NCI-H2196 (cell line): ENCODE data around the gene CTXN1.
"Not testable (repeated sequence)": the region's sequence is repeated elsewhere in the genome, so short reads cannot be mapped to it uniquely, and the experiment has no call there.

Source experiments
- DNase-seq: peaks from one replicate; lab custom pipeline; 2025; ENCODE audit not compliant: unreplicated experiment; lab: John Stamatoyannopoulos, UW

CTXN1 gene

GRCh38 chr19:7947939-7948338 lies 22.0 kb upstream of the CTXN1 start:
- no peak for DNase-seq

- peak; percentile 92 for DNase-seq
Observed at GRCh38 chr19:7944177-7944761, 18.3 kb upstream of the CTXN1 start.

- peak; percentile 99 for DNase-seq
Observed at GRCh38 chr19:7943444-7944176, 17.7 kb upstream of the CTXN1 start, which contains the start of gene TIMM44. TIMM44 (minus strand) TSS chr19:7943666; CDS start chr19:7943651, 15 bp downstream.

- no peak for DNase-seq
Observed at GRCh38 chr19:7942981-7943443, 17.1 kb upstream of the CTXN1 start.

- no peak for DNase-seq
Observed at GRCh38 chr19:7941895-7942596, 16.1 kb upstream of the CTXN1 start.

GRCh38 chr19:7940841-7941240 lies 14.9 kb upstream of the CTXN1 start:
- DNase-seq, result no peak

GRCh38 chr19:7934766-7935165 lies 8.8 kb upstream of the CTXN1 start:
- DNase-seq, result no peak

- DNase-seq, result no peak
Observed at GRCh38 chr19:7933828-7934725, 8.1 kb upstream of the CTXN1 start.

GRCh38 chr19:7933411-7933810 lies 7.5 kb upstream of the CTXN1 start:
- DNase-seq, result no peak

GRCh38 chr19:7932930-7933300 lies 7.0 kb upstream of the CTXN1 start:
- no peak for DNase-seq

- no peak for DNase-seq
Observed at GRCh38 chr19:7932276-7932929, 6.5 kb upstream of the CTXN1 start.

- no peak for DNase-seq
Observed at GRCh38 chr19:7931221-7932061, 5.5 kb upstream of the CTXN1 start.

- DNase-seq, result no peak
Observed at GRCh38 chr19:7930765-7931164, 4.8 kb upstream of the CTXN1 start.

GRCh38 chr19:7930030-7930429 lies 4.1 kb upstream of the CTXN1 start:
- DNase-seq, result not testable (repeated sequence)

- DNase-seq, result peak; percentile 57
Observed at GRCh38 chr19:7928741-7929701, 3.1 kb upstream of the CTXN1 start.

- DNase-seq, result no peak
Observed at GRCh38 chr19:7928334-7928706, 2.4 kb upstream of the CTXN1 start.

GRCh38 chr19:7927605-7928333 lies 1.8 kb upstream of the CTXN1 start:
- no peak for DNase-seq
